Testis (tissue), 2 donors: ENCODE results near the gene KCNQ5.

Source experiments
- CTCF ChIP-seq, 3 experiments: fragments of 450-650 bp in 2 of 3; fragments of 200-600 bp in 1 of 3; sonication (generic) in 1 of 3; IDR thresholded peaks; one replicate each; pipeline ENCODE4 v1.5.1; 2016 to 2019; ENCODE audit warnings: antibody characterized with exemption in 3 of 3, mild to moderate bottlenecking in 2 of 3, moderate library complexity in 1 of 3
- POLR2A ChIP-seq: fragments of 450-650 bp; IDR thresholded peaks from one replicate; pipeline ENCODE4 v1.6.1; 2017; ENCODE audit warnings: antibody characterized with exemption, mild to moderate bottlenecking, moderate library complexity

- TF ChIP-seq CTCF (IDR thresholded peaks at IDR 0.05) (no peak), POLR2A (no peak)
These were observed 77.3 kb downstream of the KCNQ5 start for GRCh38 chr6:72699159-72699558.
